T-helper 22 cell (primary cell): ENCODE measurements around the gene DPPA2.

ENCODE experiments used
- DNase-seq: peaks from one replicate; pipeline ENCODE4 v3.0.0-alpha.2; 2020; ENCODE audit warnings: low read depth

Gene DPPA2

DNA sequence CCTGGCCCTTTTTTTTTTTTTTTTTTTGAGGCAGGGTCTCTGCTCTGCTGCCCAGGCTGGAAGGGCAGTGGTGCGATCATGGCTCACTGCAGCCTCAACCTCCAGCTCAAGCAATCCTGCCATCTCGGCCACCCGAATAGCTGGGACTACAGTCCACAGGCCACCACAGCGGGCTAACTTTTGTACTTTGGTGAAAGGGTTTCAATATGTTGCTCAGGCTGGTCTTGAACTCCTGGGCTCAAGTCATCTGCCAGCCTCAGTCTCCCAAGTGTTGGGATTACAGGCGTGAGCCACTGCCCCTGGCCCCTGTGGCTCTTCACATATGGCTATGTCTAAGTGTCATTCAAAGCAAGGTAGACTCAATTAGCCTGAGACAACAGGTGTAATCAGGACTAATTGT, 8.8 kb upstream of the DPPA2 start:
- no peak for DNase-seq

DNA sequence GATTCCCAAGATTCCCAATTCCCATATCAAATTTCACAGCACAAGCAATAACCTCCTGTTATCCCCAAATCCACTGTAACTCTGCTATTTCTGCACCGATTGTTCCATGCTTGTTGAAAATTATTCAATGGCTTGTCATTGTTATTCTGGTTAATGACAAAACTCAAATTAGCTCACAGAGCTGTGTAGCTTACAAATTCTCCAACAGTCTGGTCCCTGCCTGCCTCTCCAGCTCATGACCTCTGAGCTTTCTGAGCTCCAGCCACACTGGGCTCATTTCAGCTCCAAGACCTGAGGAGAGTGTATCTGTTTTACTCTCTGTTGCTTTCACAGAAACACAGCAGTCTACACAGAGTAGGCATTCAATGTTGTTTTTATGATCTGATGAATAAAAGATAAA, 3.3 kb downstream of the DPPA2 start:
- DNase-seq, result no peak

DNA sequence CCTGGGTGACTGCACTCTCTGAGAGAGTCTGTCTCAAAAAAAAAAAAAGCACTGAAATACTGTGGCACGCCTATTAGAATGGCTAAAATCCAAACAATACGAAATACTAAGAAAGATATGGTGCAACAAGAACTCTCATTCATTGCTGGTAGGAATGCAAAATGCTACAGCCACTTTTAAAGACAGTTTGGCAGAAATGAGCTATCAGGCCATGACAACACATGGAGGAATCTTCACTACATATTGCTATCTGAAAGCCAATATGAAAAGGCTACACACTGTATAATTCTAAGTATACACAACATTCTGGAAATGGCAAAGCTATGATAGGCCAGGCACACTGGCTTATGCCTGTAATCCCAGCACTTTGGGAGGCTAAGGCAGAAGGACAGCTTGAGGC, 18.8 kb downstream of the DPPA2 start:
- DNase-seq, result no peak

DNA sequence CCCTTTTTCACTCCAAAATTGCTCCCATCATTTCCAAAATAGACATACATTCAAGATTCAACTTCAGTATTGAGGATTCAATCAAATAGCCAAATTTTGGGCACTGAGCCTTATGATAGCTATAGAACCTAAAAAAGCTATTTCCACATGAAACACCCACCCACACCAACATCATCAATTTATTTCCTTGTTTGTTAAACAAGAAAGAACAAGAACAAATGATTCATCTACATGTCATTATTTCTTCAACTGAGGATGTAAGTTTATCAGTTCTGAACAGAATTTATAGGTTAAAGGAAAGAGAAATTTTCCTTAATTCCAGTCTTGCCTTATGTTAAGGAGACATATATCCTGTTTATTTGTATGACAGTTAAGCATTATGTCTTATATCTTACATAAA, 32.2 kb downstream of the DPPA2 start:
- DNase-seq, result no peak

DNA sequence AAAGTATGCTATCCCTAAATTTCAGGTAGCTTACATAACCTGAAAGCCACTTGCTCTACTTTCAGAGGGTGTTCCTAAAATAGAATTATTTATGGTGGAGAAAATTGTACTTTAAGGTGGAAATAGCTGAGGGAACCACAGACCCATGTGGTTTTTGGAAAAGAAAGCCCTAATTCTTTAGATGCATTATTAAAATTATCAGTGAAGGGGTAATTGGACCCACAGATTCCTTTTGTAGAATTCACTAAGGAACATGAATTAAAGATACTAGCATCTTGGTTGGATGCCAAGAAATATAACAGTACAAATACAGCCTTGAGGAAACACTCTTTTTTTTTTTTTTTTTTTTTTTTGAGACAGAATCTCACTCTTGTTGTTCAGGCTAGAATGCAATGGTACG, 37.8 kb downstream of the DPPA2 start:
- DNase-seq, result no peak

DNA sequence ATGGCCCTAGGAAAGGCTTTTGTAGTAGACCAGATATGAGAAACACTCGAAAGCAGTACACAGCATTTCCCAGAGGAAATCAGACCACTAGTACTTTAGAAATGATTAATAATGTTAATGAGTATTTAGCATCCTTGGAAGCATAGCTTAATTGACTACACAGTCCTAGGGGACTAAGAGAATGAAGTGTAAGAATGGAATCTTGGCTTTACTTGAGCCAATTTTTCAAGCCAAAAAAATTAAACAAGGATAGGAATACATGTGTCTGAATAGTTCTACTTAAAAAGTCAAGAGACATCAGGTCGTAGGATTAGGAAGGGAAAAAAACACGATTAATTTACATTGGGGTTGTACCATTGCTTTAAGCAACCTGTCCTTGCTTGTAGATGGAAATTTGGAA, 38.2 kb downstream of the DPPA2 start:
- DNase-seq, result no peak

DNA sequence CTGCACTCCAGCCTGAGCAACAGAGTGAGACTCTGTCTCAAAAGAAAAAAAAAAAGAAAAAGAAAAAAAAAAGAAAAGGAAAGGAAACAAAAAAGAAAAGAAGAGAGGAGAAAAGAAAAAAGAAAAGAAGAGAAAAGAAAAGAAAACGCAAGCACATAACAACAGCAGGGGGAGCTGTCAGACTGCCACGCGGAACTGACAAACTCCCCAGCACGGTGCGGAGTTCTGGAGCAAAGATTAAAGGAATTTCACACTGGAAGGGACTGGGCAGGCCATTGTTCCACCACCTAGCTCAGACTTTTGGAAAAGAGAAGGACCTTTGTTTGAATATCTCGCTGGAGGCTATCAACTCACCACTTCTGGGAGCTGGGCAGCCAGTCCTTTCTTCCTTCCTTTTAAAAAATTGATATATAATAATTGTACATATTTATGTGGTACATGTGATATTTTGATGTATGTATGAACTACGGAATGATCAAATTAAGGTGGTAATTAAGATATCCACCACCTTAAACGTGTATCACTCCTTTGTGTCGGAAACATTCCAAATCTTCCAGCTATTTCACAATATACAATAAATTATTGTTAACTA, 40.5 kb downstream of the DPPA2 start:
- no peak for DNase-seq

DNA sequence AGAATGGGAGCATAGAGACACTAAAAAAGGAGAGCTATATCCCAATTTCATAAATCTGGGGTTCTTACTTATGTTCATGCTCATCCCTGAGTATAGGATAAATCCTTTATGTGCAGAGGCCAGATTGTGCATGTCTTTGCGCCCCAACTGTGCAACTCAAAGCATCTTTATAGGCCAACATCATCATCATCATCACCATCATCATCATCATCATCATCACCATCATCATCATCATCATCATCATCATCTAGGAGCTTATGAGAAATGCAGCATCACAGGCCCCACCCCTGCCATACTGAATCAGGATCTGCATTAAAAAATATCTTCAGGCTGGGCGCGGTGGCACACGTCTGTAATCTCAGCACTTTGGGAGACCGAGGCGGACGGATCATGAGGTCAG, 45.5 kb downstream of the DPPA2 start:
- DNase-seq, result no peak

DNA sequence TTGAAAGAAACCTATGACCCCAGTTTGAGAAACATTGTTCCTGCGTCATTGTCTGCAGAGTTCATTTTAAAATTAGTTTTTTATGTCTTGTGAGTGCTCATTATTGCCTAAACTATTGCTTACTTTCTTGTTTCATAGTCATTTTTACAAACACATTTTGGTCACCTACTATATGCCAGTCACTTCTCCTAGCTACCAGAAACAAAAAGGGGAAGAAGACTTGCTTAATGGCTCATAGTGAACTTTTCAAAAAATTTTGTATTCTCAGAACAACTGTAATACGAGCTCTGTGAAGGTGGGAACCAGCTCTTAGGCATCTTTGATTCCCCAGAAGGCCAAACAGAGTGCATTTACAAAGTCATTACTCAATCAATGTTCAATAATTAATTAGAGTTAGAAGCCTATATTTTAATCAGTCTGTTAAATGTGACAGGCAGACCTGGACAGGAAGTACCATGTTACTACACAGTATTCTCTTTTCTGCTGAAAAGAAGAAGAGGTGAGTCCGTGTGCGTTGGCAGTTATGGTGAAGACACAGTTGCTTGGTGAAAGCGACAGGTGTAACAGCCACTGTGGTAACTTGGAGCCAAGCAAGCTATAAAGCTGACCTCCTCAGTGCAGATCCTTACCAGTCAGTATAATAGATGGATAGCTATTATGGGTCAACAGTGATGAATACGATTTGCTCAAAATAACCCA, 46.6 kb downstream of the DPPA2 start:
- no peak for DNase-seq

DNA sequence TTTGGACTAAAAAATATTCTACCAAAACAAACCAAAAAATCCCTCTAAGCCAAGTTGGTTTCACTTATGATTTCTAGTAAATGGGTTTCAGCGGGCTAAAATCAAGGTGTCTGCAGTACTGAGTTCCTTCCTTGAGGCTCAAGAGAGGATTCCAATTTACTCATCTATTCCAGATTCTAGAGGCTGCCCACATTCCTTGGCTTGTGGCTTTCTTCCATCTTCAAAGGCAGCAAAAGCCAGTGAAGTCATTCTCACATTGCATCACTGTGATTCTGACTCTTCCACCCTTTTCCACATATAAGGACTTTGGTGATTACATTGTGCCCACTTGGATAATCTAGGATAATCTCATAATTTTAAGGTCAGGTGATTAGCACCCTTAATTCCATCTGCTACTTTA, 48.1 kb downstream of the DPPA2 start:
- DNase-seq, result no peak

DNA sequence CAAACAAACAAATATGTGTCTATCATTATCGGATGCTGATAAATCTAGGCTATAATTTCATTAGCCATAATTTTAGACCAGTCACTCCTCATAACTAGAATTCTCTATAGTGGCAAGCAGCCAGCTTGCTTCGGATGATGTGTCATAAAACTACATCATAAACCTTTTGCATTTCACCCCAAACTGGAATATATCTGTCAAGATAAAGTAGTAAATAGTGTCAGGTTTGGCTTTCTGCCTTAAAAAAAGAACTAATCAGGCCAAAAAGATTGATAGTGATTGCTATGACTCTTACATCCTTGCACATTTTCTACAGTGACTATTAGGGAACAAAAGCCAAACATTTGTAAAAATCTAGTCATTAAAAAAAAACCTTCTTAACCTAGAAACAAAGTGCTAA, 51.0 kb downstream of the DPPA2 start:
- no peak for DNase-seq

DNA sequence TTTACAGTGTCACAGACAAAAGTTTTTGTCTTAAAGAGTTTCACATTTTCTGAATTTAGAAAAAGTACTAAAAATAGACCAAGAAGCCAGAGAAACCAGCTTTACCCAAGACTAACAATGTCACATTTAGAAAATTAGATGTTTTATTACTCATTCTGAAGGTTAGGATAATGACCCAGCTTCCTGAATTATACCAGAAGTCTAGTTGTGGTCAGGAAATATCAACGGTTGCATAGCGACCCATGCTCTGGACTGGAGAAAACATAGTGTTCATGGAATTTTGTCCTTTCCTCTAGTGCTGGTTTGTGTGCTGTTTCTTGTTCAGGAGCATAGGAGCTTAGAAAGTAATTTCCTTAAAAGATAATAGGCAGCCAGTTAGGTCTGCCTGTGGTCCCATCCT, 59.0 kb downstream of the DPPA2 start:
- DNase-seq, result no peak

DNA sequence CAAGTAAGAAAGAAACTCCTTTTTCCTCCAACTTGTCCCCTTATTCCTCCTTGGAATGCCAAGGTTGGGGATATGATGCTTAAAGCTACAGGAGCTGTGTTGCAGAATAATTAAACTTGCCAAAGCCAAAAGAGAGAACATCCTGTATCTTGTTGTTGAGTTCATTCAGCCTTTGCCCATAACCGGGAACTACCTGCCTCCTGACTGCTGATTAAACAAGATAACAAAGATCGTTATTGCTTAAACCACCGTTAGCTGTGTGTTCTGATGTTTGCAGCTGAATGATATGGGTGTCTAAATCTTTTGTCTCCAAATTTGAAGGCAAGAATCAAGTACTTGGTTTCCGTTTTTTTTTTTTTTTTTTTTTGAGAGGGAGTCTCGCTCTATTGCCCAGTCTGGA, 61.5 kb downstream of the DPPA2 start:
- DNase-seq, result no peak

DNA sequence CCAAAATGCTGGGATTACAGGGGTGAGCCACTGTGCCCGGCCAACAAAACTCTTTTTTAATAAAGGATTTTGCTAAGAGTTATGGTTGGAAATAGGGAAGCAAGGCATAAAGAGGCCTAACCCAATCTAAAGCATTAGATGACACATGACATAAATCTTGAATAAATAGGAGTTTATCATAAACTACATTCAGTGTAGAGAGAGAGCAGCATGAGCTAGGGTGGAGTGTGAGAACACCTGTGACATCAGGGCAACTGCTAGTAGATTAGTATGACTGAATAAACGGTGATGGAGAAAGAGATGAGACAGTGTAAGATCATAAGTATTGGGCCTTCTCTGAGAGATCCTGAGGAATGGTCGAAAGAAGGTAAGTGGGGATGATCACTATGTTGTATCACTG, 63.7 kb downstream of the DPPA2 start:
- no peak for DNase-seq
